Spinal cord (tissue), 10 donors: ENCODE results near the gene ZSCAN20. TPM values are rescaled to one million over a fixed set of nuclear protein-coding genes. Genes with fewer than 3 reads are reported as not detected.

Experiments
- DNase-seq, 6 donors: peaks; one replicate each; pipeline versions ENCODE4 v3.0.0 to v3.0.0-alpha.2; 2013 to 2015; ENCODE audit warnings: low spot score in 6 of 6, low read depth in 4 of 6
- H3K27ac ChIP-seq: one replicate; pipeline ENCODE4 v1.5.1; 2013; ENCODE audit warnings: low read depth, low read length, control low read depth
- H3K27me3 ChIP-seq: one replicate; pipeline ENCODE4 v1.6.1; 2013; ENCODE audit warnings: low read length; ENCODE audit not compliant: control insufficient read depth, insufficient read depth
- H3K36me3 ChIP-seq: one replicate; pipeline ENCODE4 v1.6.1; 2013; ENCODE audit warnings: low read length; ENCODE audit not compliant: control insufficient read depth, insufficient read depth
- H3K4me1 ChIP-seq: one replicate; pipeline ENCODE4 v1.6.1; 2013; ENCODE audit warnings: low read length; ENCODE audit not compliant: control insufficient read depth, insufficient read depth
- H3K4me3 ChIP-seq: one replicate; pipeline ENCODE4 v1.5.1; 2013; ENCODE audit warnings: low read depth, low read length, control low read depth
- H3K9me3 ChIP-seq: one replicate; pipeline ENCODE4 v1.6.1; 2013; ENCODE audit warnings: low read length; ENCODE audit not compliant: control insufficient read depth, insufficient read depth
- WGBS: methylation state at CpG from one replicate; pipeline ENCODE4 v1.1.5; 2013; ENCODE audit warnings: missing lambda C conversion rate; ENCODE audit not compliant: insufficient coverage; 5-methylcytosine and 5-hydroxymethylcytosine counted together
- long read RNA-seq, 4 donors: transcript quantifications; one replicate each; lab custom pipeline, GENCODE V29; 2026
- polyA plus RNA-seq, 2 donors: library from polyadenylated mRNA; unstranded; fragments of 120-200 nt; gene quantifications; one replicate each; pipeline ENCODE4 v1.2.1, GENCODE V29; 2013; ENCODE audit not compliant: insufficient read length in 2 of 2
- total RNA-seq, 2 donors: library from RNA; depleted of rRNA in 1 of 2; stranded (reverse); fragments of 120-200 nt in 1 of 2; fragments of >200 nt in 1 of 2; gene quantifications; one replicate each; pipeline versions ENCODE4 v1.2.3 to v1.2.4, GENCODE V29; 2013 to 2014
- donor health status: healthy.

ZSCAN20 gene
- total RNA-seq (1 to 10 TPM; 8.3 to 8.5 TPM), polyA plus RNA-seq (1 to 10 TPM; 3.1 TPM)
- long read RNA-seq, donor 1, result 0 reads
- long read RNA-seq, donor 2, result 0 reads
- long read RNA-seq, donor 3, result 0 reads
- long read RNA-seq, donor 4, result 0 reads

DNA sequence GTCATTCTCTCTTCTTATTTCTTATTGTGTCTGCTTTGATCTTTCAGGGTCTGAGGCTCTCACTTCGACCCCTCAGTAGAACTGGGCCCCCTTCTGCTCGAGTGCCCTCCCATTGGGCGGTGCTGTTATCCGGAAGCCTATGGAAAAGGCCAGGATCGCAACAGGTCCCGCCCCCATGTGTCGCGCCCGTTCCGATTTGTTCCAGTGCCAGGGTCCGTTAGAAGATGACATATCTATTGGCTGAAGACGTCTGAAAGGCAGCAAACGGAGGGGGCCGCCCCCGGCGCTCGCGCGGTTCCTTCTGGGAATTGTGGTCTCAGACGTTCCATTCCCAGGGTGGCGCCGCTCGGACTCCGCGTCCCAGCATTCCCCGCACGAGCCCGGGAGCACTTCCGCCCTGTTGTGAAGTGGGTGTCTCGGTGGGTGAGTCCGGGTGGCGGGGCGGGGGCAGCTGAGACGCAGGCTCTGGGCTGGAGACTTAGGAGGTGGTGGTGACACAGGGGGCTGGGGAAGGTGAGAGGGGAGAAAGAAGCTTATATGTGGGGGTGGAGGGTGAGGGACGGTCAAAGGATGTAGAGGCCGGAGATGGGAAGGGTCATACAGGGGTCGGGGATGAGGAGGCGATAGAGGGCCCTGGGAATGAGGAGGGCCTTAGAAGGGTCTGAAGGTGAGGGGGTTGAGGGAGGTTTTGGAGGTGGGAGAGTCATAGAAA, at the start of gene ZSCAN20:
TSS of gene ZSCAN20 (plus strand) at position 377 of the 712 bp plus-strand sequence. CDS start 6,644 bp downstream, outside the sequence.
- Histone ChIP-seq H3K9me3 (no peaks in the 10 kb centered on the region), H3K27ac (peak within 1 kb of the TSS; percentile 69), H3K36me3 (no peaks in the 10 kb centered on the region), H3K4me3 (peak within 1 kb of the TSS; percentile 79), H3K27me3 (no peaks in the 10 kb centered on the region), H3K4me1 (peaks cover 20% of the 10 kb centered on the region)
- peak; percentile 84 to 99 (median 96) for DNase-seq
- WGBS, result under 1% methylated on average over 38 of the region's 38 CpGs

DNA sequence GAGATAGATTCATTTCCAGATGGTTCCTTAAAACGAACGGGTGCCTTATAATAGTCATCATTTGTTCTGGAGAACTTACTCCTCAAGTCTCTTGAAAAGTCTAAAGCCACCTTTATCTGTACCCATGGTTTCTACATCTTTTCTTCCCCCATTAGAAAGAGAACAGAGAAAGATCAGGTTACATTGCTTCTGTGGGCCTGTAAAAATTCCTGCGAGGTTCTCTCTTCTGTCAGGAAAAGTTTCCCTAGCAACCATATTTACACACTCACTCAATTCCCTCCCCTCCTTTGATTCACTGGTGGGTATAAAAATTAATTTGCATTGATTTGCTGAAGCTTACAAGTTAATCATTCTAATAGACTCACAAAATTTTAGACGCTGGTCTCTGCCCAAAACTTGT, 48.2 kb upstream of the ZSCAN20 start:
- no peak overlapping the region for H3K4me3 ChIP-seq
- peaks cover 5% of the 10 kb centered on the region for H3K27me3 ChIP-seq
- WGBS, result no CpG with 5 or more reads among the region's 4 CpGs
- no peaks in the 10 kb centered on the region for H3K4me1 ChIP-seq
- no peak overlapping the region for H3K27ac ChIP-seq
- no peaks in the 10 kb centered on the region for H3K9me3 ChIP-seq
- DNase-seq, result no peak
- H3K36me3 ChIP-seq, result no peaks in the 10 kb centered on the region

DNA sequence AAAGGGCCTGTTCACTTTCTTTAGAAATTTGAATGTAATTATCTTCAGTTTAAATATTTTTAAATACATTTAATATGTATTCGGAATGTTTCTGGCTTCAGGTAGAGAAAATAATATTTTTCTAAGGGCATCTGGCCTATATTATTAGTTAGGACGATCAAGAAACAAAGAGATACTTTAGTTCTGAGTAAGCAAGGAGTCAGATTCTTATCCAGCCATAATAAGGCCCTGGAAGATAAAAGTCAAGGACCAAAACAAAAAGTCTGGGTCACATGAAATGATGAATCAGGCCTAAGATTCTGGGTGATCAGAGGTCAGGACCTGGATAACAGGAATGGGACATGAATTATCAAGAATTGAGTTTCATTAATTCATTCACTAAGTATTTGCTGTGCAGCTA, 47.8 kb upstream of the ZSCAN20 start:
- no CpG with 5 or more reads among the region's 2 CpGs for WGBS
- no peak for DNase-seq
- H3K36me3 ChIP-seq, result no peaks in the 10 kb centered on the region
- H3K27ac ChIP-seq, result no peak overlapping the region
- no peak overlapping the region for H3K4me3 ChIP-seq
- H3K4me1 ChIP-seq, result no peaks in the 10 kb centered on the region
- H3K27me3 ChIP-seq, result peaks cover 8% of the 10 kb centered on the region
- H3K9me3 ChIP-seq, result no peaks in the 10 kb centered on the region

DNA sequence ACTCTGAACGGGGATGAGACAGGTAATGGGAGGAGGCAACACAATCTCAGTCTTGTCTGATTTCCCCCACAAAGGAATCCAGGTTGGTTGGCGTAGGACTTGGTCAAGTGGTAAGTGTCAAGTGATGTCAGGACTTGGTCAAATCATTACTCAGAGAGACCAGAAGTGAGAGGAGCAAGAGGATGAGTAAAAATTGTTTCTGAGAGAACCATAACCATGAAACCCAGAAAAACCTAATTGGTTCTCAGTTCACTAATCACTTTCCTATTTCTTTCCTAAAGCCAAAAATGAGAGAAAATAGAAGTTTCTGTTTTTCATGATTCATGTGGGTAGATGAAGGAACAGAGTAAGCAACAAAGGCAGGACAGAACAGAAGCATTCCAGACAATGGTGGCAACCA, 46.5 kb upstream of the ZSCAN20 start:
- Histone ChIP-seq H3K36me3 (no peaks in the 10 kb centered on the region), H3K4me3 (no peak overlapping the region), H3K27me3 (peaks cover 11% of the 10 kb centered on the region), H3K9me3 (no peaks in the 10 kb centered on the region), H3K27ac (no peak overlapping the region), H3K4me1 (peaks cover 4% of the 10 kb centered on the region)
- WGBS, result 100% methylated on average over 1 of the region's 2 CpGs
- DNase-seq, result no peak

DNA sequence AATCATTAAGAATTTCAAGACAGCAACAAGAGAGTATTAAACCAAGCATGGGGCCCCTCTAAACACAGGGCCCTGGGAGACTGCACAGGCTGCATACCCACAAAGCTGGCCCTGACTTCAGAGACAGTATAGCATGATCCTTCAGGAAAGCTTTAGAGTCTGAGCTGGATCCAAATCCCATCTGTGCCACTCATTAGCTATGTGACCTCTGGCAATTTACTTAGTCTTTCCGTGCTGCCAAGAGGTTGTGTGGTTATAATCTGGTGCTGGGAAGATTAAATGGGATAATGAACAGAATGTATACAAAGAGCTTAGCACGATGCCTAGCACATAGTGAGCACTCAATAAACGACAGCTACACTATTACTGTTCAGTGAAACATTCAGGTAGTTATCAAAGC, 45.5 kb upstream of the ZSCAN20 start:
- Histone ChIP-seq H3K27ac (no peak overlapping the region), H3K27me3 (peaks cover 11% of the 10 kb centered on the region), H3K36me3 (no peaks in the 10 kb centered on the region), H3K4me3 (no peak overlapping the region), H3K4me1 (peaks cover 4% of the 10 kb centered on the region), H3K9me3 (no peaks in the 10 kb centered on the region)
- no peak for DNase-seq
- WGBS, result no CpG with 5 or more reads among the region's 3 CpGs

DNA sequence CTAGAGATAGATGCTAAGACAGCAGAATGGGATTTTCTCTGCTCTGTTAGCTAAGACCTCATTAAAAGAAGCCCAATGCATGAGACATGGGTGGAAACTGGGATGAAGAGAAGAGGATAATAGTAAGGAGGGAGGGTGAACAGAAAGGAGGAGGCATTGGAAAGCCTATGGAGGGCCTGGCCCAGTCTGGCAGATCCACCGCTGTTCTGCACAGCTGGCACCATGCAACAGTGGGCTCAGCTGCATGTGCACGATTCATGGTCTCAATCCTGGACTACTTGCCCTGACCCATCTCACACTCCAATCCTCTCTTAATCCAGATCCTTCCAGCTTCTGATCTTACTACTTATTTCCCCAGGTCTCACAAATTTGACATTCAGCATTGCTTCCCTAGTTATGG, 43.8 kb upstream of the ZSCAN20 start:
- Histone ChIP-seq H3K36me3 (no peaks in the 10 kb centered on the region), H3K9me3 (no peaks in the 10 kb centered on the region), H3K27ac (no peak overlapping the region), H3K4me3 (no peak overlapping the region), H3K27me3 (peaks cover 11% of the 10 kb centered on the region), H3K4me1 (peaks cover 4% of the 10 kb centered on the region)
- DNase-seq, result no peak
- 72% methylated on average over 2 of the region's 2 CpGs for WGBS

DNA sequence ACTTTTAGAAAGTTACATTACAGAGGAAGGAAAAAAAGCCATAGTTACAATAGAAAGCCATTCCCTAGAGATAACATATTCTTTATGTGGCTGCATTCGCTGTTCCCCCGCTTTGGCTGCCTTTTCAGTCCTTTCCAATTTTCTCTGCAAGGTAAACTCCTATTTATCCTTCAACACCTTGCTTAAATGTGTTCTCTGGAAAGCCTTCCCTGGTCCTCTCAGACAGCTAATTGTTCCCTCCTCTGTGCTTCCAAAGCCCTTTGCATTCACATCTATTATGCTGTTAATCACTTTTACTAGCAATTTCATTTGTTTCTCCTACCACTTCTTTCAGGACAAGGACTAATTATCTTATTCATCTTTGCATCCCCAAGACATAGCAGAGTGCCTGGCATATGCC, 43.1 kb upstream of the ZSCAN20 start:
- Histone ChIP-seq H3K9me3 (no peaks in the 10 kb centered on the region), H3K4me1 (peaks cover 4% of the 10 kb centered on the region), H3K36me3 (no peaks in the 10 kb centered on the region), H3K27me3 (peaks cover 11% of the 10 kb centered on the region), H3K4me3 (peak overlapping the region; percentile 43), H3K27ac (no peak overlapping the region)
- 75% methylated on average over 2 of the region's 2 CpGs for WGBS
- DNase-seq, result peak in 1 of 6 donors; percentile 38

DNA sequence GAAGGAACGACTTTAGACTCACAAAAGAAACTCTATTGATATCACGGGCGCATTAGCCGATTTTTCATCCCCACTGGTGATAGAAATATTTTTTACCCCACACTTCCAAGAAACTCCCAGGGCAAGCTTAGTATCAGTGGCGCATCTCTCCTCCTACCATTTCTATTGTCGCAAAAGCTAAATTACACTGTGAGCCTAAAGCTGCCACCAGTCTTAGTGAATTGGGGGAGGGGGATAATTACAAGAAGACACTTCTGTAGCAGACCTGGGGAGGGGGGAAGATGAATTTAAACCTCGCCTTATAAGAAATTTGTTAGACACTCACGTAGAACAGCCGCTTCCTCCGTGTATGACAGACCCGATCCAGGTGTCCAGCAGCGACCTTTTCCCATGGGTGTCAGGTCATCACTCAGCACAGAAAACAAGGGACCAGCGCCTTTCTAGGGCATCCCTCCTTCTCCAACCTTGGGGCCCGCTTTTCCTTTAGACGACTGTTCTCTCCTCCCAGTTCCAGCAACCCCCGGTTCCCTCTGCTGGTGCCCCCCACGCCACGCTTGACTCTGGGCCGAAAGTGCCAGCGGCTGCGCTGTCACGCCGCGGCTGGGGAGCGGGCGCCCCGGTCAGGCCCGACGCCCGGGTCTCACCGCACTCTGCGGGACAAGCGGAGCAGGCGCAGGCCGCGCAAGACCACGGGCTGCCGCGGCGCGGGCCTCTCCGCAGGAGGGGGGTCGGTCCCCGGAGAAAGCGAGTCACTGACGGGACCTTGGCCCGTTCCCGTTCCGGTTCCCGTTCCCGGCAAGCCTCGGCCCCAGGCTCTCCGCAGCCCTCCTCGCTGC, 42.4 kb upstream of the ZSCAN20 start:
- H3K36me3 ChIP-seq, result no peaks in the 10 kb centered on the region
- peak overlapping the region; percentile 43 for H3K4me3 ChIP-seq
- 5% methylated on average over 52 of the region's 54 CpGs for WGBS
- peak in 2 of 6 donors; percentile 62 to 76 for DNase-seq
- no peak overlapping the region for H3K27ac ChIP-seq
- H3K9me3 ChIP-seq, result no peaks in the 10 kb centered on the region
- H3K4me1 ChIP-seq, result peaks cover 4% of the 10 kb centered on the region
- H3K27me3 ChIP-seq, result peaks cover 11% of the 10 kb centered on the region

DNA sequence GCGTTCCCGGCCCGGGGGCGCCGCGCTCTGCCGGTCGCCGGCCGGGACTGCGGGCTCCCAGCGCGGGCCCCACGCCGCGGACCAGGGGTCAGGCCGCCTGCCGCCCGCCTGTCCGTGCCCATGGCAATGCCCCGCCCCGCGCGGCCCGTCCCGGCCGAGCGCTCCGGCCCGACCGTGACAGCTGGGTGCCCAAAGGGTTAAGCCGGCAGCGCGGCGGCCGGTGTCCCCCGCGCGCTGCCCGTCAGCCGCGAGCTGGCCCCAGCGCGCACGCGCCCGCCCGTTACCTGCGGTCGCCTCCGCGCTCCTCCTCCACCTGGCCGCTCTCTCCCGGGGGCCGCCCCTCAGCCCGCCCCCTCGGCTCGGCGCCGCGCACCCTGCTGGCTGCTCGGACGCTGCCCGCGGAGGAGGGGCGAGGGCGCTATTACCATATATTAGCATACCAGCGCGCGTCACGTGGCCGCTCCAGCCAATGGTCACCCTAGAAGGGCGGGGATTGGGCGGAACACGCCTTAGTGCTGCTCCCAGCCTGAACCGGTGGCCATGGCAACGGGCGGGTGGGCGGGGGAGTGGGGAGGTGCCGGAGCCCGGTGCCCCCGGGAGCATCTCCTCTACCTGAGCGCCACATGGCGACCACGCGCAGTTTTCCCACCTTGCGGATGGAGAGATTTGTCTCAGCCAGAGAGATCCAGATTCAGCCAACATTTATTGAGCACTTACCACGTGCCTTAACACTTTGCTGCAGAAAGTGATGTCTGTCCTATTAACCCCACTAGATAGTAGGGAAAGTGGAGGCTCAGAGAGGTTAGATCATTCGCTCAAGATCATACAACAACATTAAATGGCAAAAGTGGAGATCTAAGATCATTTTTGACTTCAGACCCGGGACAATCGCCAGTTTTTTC, 41.5 kb upstream of the ZSCAN20 start, which contains the start of gene PHC2:
TSS of gene PHC2 (minus strand) at position 404 of the 902 bp plus-strand sequence. CDS start 55,556 bp downstream, outside the sequence.
- H3K27ac ChIP-seq, result no peak within 1 kb of the TSS
- H3K27me3 ChIP-seq, result peaks cover 11% of the 10 kb centered on the region
- H3K36me3 ChIP-seq, result no peaks in the 10 kb centered on the region
- peaks cover 4% of the 10 kb centered on the region for H3K4me1 ChIP-seq
- no peaks in the 10 kb centered on the region for H3K9me3 ChIP-seq
- WGBS, result under 1% methylated on average over 87 of the region's 91 CpGs
- DNase-seq, result peak; percentile 68 to 99 (median 92)
- H3K4me3 ChIP-seq, result peak within 1 kb of the TSS; percentile 43
